C4-2B (cell line): ENCODE data around the gene ESRRG.

ENCODE experiments used
- CTCF ChIP-seq: fragments of 450-650 bp; conservative IDR thresholded peaks from 2 replicates; pipeline ENCODE4 v1.5.1; 2017; ENCODE audit warnings: mild to moderate bottlenecking
- ZFX ChIP-seq: fragments of 450-650 bp; IDR thresholded peaks from 2 replicates; pipeline ENCODE4 v1.6.1; 2017

GRCh38 chr1:216711712-216712111, 11.5 kb downstream of the ESRRG start:
- no peak for TF ChIP-seq CTCF
- TF ChIP-seq ZFX: no peak
